Activated CD8-positive, alpha-beta memory T cell treated with anti-CD3 and anti-CD28 coated beads, Interleukin-2, amount 50 U/mL, for 1 hour (primary cell): ENCODE data around the gene KHK.

Source experiments
- DNase-seq: peaks from one replicate; pipeline ENCODE4 v3.0.0-alpha.2; 2020; ENCODE audit errors: extremely low read depth

KHK gene

DNA sequence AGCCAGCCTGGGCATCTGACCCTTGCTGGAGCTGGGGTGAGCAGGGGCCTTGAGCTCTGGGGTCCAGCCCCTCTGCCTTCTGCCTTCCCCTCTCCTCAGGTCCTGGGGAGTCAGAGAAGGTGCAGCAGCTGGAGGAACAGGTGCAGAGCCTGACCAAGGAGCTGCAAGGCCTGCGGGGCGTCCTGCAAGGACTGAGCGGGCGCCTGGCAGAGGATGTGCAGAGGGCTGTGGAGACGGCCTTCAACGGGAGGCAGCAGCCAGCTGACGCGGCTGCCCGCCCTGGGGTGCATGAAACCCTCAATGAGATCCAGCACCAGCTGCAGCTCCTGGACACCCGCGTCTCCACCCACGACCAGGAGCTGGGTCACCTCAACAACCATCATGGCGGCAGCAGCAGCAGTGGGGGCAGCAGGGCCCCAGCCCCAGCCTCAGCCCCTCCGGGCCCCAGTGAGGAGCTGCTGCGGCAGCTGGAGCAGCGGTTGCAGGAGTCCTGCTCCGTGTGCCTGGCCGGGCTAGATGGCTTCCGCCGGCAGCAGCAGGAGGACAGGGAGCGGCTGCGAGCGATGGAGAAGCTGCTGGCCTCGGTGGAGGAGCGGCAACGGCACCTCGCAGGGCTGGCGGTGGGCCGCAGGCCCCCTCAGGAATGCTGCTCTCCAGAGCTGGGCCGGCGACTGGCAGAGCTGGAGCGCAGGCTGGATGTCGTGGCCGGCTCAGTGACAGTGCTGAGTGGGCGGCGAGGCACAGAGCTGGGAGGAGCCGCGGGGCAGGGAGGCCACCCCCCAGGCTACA, 4.4 kb upstream of the KHK start:
- DNase-seq, result no peak

- no peak for DNase-seq
Observed at GRCh38 chr2:27082773-27083409, 3.7 kb upstream of the KHK start.

DNA sequence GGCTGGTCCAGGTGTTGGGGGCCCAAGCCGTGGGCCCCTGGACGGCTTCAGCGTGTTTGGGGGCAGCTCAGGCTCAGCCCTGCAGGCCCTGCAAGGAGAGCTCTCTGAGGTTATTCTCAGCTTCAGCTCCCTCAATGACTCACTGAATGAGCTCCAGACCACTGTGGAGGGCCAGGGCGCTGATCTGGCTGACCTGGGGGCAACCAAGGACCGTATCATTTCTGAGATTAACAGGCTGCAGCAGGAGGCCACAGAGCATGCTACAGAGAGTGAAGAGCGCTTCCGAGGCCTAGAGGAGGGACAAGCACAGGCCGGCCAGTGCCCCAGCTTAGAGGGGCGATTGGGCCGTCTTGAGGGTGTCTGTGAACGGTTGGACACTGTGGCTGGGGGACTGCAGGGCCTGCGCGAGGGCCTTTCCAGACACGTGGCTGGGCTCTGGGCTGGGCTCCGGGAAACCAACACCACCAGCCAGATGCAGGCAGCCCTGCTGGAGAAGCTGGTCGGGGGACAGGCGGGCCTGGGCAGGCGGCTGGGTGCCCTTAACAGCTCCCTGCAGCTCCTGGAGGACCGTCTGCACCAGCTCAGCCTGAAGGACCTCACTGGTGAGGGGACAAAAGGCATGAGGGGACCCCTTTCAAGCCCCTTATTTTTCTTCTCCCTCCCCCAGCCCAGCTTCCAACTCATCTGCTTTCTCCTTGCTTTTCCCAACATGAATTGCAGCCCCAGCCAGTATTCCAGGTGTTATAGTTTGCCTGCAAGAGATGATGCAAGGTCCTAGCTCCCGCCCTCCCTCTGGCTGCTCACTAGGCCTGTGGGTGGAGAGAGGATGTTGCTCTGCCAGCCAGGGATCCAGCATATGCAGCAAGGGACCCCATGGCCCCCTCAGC, 2.9 kb upstream of the KHK start:
- no peak for DNase-seq

DNA sequence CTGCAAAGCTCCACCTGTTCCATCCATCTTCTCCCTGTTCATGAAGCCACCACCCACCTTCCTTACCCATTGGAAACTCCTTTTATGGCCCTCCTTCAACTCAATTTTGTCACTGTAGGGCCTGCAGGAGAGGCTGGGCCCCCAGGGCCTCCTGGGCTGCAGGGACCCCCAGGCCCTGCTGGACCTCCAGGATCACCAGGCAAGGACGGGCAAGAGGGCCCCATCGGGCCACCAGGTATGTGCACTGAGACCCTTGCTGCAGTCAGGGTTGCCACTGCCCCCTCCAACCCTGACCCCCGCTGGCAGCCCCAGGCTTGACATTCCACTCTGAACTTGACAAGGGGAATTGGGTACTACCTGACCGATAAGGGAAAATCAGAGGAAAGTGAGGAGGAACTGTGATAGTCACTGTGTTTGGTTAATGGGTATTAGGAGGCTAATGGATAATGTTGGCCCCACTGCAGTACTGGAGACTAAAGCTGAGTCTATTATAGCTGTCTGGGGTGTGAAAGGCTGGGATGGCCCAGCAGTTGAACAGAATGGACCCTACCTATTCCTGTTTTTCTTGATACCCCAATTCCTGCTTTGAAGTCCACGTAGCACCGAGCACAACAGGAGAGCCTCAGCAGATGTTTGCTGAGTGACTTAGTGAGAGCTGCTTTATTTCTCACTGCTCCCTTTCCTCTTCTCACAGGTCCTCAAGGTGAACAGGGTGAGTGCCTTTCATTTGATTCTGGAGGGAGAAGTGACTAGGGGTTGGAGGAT, 2.1 kb upstream of the KHK start:
- no peak for DNase-seq

DNA sequence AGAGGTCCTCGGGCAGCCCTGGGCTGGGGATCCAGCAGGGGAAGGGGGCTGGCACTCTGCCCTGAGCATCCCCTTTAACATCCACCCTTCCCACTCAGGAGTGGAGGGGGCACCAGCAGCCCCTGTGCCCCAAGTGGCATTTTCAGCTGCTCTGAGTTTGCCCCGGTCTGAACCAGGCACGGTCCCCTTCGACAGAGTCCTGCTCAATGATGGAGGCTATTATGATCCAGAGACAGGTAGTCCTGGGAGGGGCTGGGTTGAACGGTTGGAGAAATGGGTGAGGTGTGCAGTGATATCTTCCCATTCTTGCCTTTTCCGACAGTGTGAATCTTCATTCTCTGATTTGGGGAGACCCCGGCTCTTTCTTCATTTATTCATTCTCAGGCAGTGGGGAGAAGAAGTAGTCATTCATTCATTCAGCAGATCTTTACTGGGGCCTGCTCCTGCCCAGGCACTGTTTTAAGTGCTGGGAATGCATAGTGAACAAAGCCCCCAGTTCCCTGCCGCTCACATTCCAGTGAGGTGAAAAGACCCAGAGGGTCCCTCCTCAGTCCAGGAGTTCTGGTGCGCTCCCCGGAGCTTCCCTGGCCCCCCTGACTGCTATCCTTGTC, 1.4 kb upstream of the KHK start:
- no peak for DNase-seq

DNA sequence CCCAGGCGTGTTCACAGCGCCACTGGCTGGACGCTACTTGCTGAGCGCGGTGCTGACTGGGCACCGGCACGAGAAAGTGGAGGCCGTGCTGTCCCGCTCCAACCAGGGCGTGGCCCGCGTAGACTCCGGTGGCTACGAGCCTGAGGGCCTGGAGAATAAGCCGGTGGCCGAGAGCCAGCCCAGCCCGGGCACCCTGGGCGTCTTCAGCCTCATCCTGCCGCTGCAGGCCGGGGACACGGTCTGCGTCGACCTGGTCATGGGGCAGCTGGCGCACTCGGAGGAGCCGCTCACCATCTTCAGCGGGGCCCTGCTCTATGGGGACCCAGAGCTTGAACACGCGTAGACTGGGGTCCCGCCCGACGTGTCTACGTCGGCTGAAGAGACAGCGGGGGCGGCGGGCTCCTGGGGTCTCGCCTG, 891 bp upstream of the KHK start:
- no peak for DNase-seq

DNA sequence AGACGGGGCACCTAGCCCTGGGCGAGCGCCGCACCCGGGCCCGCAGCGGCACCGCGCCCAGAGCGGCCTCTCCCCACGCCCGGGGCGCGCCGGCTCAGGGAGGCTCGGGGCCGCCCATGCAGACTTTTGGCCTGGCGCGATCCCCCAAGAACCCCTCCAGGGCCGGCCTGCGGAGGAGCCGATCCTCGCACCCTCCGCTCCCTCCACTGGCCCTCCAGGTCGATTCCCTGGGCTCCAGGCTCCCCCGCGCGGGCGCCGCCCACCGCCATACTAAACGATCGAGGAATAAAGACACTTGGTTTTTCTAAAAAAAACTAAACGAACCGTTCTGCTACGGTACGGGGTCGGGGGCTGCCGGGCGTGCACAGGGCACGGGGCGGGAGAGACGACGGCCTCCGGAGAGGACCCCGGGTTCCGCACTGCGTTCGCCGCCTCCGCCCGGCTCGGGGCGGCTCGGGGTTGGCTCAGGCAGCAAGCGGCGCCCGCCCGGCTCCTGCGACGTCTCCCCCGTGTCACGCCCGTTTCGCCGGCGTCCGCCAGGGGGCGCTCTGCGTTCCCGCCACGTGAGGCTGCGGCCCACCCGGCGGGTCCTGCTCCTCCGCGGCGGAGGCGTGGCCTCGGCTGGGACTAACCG, 365 bp upstream of the KHK start:
- peak; percentile 71 for DNase-seq

DNA sequence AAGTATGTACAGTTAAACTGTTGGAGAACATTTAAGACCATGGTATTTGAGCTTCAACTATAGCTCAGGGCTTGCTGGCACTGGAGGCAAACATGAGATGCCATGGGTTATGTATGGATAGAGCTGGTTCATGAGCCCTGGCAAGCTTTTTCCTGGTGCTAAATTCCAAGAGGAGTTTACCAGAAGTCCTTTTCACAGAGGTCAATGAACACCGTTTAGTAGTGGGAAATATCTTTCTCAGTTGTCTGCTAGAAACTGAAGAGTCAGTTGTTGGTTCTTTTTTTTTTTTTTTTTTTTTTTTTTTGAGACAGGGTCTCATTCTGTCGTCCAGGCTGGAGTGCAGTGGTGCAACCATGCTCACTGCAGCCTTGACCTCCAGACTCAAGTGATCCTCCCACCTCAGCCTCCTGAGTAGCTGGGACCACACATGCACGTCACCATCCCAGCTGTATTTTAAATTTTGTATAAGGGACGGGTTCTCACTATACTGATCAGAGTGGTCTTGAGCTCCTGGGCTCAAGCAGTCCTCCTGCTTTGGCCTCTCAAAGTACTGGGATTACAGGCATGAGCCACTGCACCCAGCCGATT, 1.3 kb downstream of the KHK start:
- DNase-seq, result no peak

DNA sequence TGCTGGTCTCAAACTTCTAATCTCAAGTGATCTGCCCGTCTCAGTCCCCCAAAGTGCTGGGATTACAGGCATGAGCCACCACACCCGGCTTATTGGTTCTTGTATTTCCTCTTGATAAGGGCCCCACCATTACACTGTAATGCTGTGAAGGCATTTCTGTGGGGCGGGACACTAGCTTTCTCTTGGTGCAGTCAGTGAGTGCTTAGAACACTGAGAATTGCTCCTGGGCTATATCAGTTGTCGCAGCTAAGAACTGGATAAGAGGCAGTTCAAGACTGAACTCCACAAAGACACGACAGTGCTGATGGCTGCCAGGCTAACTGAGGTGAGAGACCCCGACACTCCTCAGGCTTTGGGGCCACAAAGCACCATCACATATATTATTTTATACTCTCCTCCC, 2.1 kb downstream of the KHK start:
- DNase-seq, result no peak

GRCh38 chr2:27089111-27089954, 2.8 kb downstream of the KHK start:
- DNase-seq, result no peak

- no peak for DNase-seq
Observed at GRCh38 chr2:27091746-27092695, 5.4 kb downstream of the KHK start.

GRCh38 chr2:27092696-27093429, 6.3 kb downstream of the KHK start:
- DNase-seq, result no peak

DNA sequence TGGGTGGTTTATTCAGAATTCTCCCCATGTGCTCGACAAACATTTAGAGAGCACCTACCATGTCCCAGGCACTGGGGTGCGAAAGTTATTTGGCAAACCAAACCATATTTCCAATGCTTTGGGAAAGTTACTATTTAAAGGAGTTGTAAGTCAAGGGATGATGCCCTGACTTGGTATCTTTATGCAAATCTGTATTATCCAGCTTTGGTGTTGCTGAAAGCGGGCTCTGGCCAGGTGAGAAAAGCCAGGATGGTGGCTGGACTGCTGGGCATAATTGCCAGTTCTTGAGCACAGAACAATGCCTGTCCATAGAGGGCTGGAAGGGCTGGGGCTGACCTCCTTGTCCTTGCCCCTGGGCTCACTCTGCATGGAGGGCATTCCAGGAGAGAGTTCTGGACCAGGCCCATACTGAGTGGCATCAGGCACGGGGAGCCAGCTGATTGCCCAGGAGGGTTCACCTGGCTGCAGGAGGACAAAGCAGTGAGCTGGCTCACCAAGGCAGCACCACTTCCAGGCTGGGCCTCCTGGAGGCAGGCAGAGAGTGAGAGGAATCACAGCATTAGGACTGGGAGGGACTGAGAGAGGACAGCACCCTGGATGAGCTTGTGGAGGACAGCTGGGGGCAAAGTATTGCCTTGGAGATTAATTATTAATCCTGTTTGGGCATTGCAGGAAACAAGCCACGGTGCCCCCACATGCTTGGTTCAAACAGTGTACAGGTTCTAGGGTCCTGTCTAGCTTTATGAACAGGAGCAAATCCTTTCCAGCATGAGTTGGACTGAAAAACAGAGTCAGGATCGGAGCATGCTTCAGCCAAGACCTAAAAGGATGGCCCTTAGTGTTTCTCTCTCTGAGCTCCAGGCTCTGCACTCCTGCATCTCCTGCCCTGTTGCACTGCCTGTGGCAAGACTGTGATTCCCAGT, 7.1 kb downstream of the KHK start:
- no peak for DNase-seq

DNA sequence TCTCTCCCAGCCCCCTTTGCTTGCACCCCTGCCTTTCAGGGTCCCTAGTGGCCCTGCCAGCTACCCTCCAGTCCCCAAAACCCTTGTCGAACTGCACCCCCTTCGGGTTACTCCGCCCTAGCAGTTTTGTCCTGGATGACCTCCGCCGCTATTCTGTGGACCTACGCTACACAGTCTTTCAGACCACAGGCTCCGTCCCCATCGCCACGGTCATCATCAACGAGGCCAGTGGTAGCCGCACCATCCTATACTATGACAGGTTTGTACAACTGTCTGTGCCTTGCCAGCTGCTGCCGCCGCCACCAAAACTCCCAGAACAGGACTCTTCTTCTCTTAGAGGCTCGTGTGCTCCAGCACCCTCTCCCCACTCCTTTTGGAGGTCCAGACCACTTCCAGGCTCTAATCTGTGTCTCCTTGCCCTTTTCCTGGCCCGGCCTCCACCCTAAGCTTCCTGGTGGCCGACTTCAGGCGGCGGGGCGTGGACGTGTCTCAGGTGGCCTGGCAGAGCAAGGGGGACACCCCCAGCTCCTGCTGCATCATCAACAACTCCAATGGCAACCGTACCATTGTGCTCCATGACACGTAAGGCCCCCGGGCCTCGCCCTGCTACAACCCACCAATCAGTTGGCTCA, 7.9 kb downstream of the KHK start:
- no peak for DNase-seq

GRCh38 chr2:27095427-27095744, 8.8 kb downstream of the KHK start:
- no peak for DNase-seq
